Lower lobe of right lung (tissue), 2 donors: ENCODE results near the gene STK11. TPM values are rescaled to one million over a fixed set of nuclear protein-coding genes. Genes with fewer than 3 reads are reported as not detected.

Experiments
- ATAC-seq, 2 donors: fragments of 200-7000 bp; cut with Tn5 transposase; one replicate each; pipeline ENCODE4 v1.9.1; 2020 to 2022; ENCODE audit warnings: mild to moderate bottlenecking in 2 of 2, moderate library complexity in 2 of 2
- DNase-seq: peaks from one replicate; pipeline ENCODE4 v3.0.0-alpha.2; 2020
- H3K27ac ChIP-seq: fragments of 200-600 bp; one replicate; pipeline ENCODE4 v1.8.0; 2022
- H3K27me3 ChIP-seq: fragments of 200-600 bp; one replicate; pipeline ENCODE4 v1.8.0; 2022; ENCODE audit warnings: low read depth
- H3K36me3 ChIP-seq: fragments of 200-600 bp; one replicate; pipeline ENCODE4 v1.8.0; 2022; ENCODE audit warnings: mild to moderate bottlenecking
- H3K4me1 ChIP-seq: fragments of 200-600 bp; one replicate; pipeline ENCODE4 v1.8.0; 2022
- H3K4me3 ChIP-seq: fragments of 200-600 bp; one replicate; pipeline ENCODE4 v1.8.0; 2022; ENCODE audit warnings: mild to moderate bottlenecking
- H3K9me3 ChIP-seq: fragments of 200-600 bp; one replicate; pipeline ENCODE4 v1.8.0; 2022
- intact Hi-C: fragments of 100-400 bp; cut with DNase I; formaldehyde crosslinking; loops from one replicate; pipeline ENCODE4 v1.11.0; 2022
- total RNA-seq: library from RNA; stranded (reverse); fragmentation: NEBNext Ultra II Directional; extraction: Animal tissue kit (Norgen Biotek cat#: 25700); gene quantifications from one replicate; pipeline ENCODE4 v1.2.1, GENCODE V29; 2021
- TF ChIP-seq, protein P1 (sequence below): fragments of 200-600 bp; IDR thresholded peaks from one replicate; pipeline ENCODE4 v1.8.0; 2022; ENCODE audit warnings: antibody characterized with exemption, mild to moderate bottlenecking
- donor health status: DM: no; HTN: yes; CAD: no; lungs with severe emphysema.

Gene STK11
- total RNA-seq, 1 donor from 2014 or later, result 50.5 TPM

DNA sequence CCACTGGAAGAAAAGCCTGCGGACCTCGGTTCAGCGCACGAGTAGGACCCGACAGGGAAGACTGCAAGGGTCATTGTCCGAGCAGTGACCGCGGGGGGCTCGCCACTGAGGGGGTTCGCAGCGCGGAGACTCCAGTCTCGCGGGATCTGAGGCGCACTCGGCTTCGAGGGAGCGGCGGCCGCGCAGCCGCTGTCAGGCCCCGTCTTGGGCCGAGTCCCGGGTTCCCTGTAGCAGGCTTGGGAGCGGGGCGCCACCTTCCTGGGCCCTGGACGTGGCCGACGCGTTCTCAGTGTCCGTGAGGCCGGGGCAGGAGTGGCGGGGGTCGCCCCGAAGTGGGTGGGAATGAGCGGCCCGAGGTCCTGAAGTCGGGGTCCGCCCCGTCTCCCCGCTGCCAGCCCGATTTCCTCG is 69.3 kb downstream of the STK11 start:
- Histone ChIP-seq H3K36me3 (peaks cover 70% of the 10 kb centered on the region), H3K27me3 (no peaks in the 10 kb centered on the region), H3K4me3 (peak overlapping the region; percentile 69), H3K27ac (peak overlapping the region; percentile 98), H3K4me1 (peaks cover 72% of the 10 kb centered on the region), H3K9me3 (no peaks in the 10 kb centered on the region)
- peak; percentile 58 for DNase-seq
- no peak for ATAC-seq
- TF ChIP-seq, protein P1, sequence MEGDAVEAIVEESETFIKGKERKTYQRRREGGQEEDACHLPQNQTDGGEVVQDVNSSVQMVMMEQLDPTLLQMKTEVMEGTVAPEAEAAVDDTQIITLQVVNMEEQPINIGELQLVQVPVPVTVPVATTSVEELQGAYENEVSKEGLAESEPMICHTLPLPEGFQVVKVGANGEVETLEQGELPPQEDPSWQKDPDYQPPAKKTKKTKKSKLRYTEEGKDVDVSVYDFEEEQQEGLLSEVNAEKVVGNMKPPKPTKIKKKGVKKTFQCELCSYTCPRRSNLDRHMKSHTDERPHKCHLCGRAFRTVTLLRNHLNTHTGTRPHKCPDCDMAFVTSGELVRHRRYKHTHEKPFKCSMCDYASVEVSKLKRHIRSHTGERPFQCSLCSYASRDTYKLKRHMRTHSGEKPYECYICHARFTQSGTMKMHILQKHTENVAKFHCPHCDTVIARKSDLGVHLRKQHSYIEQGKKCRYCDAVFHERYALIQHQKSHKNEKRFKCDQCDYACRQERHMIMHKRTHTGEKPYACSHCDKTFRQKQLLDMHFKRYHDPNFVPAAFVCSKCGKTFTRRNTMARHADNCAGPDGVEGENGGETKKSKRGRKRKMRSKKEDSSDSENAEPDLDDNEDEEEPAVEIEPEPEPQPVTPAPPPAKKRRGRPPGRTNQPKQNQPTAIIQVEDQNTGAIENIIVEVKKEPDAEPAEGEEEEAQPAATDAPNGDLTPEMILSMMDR, result no peak
- intact Hi-C loops, result no loop called here

DNA sequence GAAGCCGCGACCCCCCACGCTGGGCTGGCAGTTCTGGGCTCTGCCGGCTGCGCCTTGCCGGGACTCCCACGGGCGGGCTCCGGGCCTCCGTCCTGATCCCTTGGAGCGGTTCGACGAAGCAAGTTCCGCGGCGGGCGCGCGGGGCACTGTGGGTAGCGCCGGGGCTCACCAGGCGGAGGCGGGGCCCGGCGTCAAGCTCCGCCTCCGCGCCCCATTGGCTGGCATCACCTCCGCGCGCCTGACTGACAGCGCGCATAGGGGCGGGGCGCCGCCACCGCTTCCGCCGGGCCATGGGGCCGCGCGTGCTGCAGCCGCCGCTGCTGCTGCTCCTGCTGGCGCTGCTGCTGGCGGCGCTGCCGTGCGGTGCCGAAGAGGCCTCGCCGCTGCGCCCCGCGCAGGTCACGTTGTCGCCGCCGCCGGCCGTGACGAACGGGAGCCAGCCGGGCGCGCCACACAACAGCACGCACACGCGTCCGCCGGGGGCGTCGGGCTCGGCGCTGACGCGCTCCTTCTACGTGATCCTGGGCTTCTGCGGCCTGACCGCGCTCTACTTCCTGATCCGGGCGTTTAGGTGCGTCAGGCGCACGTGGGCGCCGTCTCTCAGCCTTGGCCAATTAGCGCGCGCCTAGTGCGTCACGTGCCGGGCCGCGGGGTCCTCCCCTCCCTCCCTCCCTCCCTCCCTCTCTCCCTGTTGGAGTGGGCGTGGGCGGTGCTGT is 69.8 kb downstream of the STK11 start, which contains the start of gene FAM174C:
Gene FAM174C, plus strand, starts transcription at position 271 of the 716 bp plus-strand sequence. Its CDS starts 20 bp downstream, at position 291.
- H3K9me3 ChIP-seq, result no peaks in the 10 kb centered on the region
- no peaks in the 10 kb centered on the region for H3K27me3 ChIP-seq
- ATAC-seq (peak; percentile 89 to 92), DNase-seq (peak; percentile 97)
- H3K27ac ChIP-seq, result peak within 1 kb of the TSS; percentile 98
- intact Hi-C loops, result no loop called here
- TF ChIP-seq, protein P1, result no peak
- peak within 1 kb of the TSS; percentile 69 for H3K4me3 ChIP-seq
- peaks cover 68% of the 10 kb centered on the region for H3K36me3 ChIP-seq
- H3K4me1 ChIP-seq, result peaks cover 69% of the 10 kb centered on the region

GRCh38 chr19:1275976-1276627 is 70.5 kb downstream of the STK11 start:
- DNase-seq, result no peak
- Histone ChIP-seq H3K4me3 (peak overlapping the region; percentile 69), H3K9me3 (no peaks in the 10 kb centered on the region), H3K27me3 (no peaks in the 10 kb centered on the region), H3K4me1 (peaks cover 62% of the 10 kb centered on the region), H3K27ac (peak overlapping the region; percentile 98), H3K36me3 (peaks cover 61% of the 10 kb centered on the region)
- TF ChIP-seq, protein P1, result no peak
- ATAC-seq, result peak in 1 of 2 donors; percentile 0
- intact Hi-C loops, result no loop called here

DNA sequence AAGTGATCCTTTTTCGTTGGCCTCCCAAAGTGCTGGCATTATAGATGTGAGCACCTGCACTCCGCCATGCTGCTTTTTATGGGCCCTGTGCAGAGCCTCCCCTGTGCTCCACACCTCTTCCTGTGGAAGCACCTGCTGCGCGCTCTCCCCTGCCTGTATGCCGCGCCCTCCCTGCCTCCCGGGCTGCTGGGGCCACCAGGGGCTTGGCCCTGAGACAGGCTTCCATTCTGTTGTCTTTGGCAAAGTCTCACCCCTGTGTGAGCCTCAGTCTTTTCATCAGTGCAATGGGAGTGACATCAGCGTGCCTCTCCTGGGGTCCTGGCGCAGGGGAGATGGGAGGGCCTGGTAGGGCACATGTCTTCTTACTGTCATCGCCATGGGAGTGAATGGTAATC is 71.0 kb downstream of the STK11 start:
- intact Hi-C loops, result no loop called here
- DNase-seq (no peak), ATAC-seq (no peak)
- Histone ChIP-seq H3K36me3 (peaks cover 56% of the 10 kb centered on the region), H3K9me3 (no peaks in the 10 kb centered on the region), H3K27me3 (no peaks in the 10 kb centered on the region), H3K4me1 (peaks cover 57% of the 10 kb centered on the region), H3K27ac (peak overlapping the region; percentile 98), H3K4me3 (peak overlapping the region; percentile 69)
- TF ChIP-seq, protein P1, result no peak

DNA sequence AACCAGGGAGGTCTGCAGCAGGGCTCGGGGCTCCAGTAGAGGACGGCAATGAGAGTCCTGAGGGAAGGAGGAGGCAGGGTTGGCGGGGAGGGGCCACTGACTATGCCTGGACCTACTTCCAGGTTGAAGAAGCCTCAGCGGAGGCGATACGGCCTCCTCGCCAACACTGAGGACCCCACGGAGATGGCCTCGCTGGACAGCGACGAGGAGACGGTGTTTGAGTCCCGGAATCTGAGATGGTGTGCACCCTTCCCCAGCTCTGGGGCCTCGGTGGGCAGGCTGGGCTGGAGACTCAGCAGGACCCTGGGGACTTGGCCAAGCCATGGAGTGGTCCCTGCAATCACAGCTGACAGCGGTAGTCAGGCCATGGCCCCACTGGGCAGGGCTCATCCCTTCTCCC is 71.5 kb downstream of the STK11 start:
- TF ChIP-seq, protein P1, result no peak
- Histone ChIP-seq H3K36me3 (peaks cover 52% of the 10 kb centered on the region), H3K27ac (no peak overlapping the region), H3K27me3 (no peaks in the 10 kb centered on the region), H3K9me3 (no peaks in the 10 kb centered on the region), H3K4me1 (peaks cover 53% of the 10 kb centered on the region), H3K4me3 (no peak overlapping the region)
- DNase-seq, result no peak
- intact Hi-C loops, result no loop called here
- ATAC-seq, result no peak

Other genes starting within 250 kb of the STK11 start
- gene WDR18, start 221.4 kb upstream of the STK11 start, total RNA-seq, result 29.2 TPM
- 3.0 TPM for gene GRIN3B, start 205.4 kb upstream of the STK11 start, total RNA-seq
- gene TMEM259, start 184.7 kb upstream of the STK11 start, total RNA-seq, result 159 TPM
- gene RNU6-2, start 184.3 kb upstream of the STK11 start, total RNA-seq, result not detected
- 158 TPM for gene CNN2, start 179.2 kb upstream of the STK11 start, total RNA-seq
- gene ABCA7, start 165.7 kb upstream of the STK11 start, total RNA-seq, result 53.3 TPM
- gene ARHGAP45, start 138.6 kb upstream of the STK11 start, total RNA-seq, result 83.5 TPM
- gene POLR2E, start 110.4 kb upstream of the STK11 start, total RNA-seq, result 158 TPM
- 378 TPM for gene GPX4, start 101.8 kb upstream of the STK11 start, total RNA-seq
- 91.6 TPM for gene SBNO2, start 31.5 kb upstream of the STK11 start, total RNA-seq
- gene CBARP, start 32.2 kb downstream of the STK11 start, total RNA-seq, result 0.41 TPM
- 116 TPM for gene ATP5F1D, start 36.0 kb downstream of the STK11 start, total RNA-seq
- gene MIDN, start 42.8 kb downstream of the STK11 start, total RNA-seq, result 76.3 TPM
- 352 TPM for gene CIRBP, start 63.6 kb downstream of the STK11 start, total RNA-seq
- 43.5 TPM for gene FAM174C, start 69.8 kb downstream of the STK11 start, total RNA-seq
- not detected for gene EFNA2, start 80.1 kb downstream of the STK11 start, total RNA-seq
- gene NDUFS7, start 178.1 kb downstream of the STK11 start, total RNA-seq, result 76.7 TPM
- 7.8 TPM for gene GAMT, start 195.8 kb downstream of the STK11 start, total RNA-seq
- gene DAZAP1, start 201.8 kb downstream of the STK11 start, total RNA-seq, result 89.4 TPM
- 854 TPM for gene RPS15, start 232.6 kb downstream of the STK11 start, total RNA-seq
- 0.12 TPM for gene APC2, start 244.3 kb downstream of the STK11 start, total RNA-seq